HL-60/S4 treated with retinoic acid at 250 ng/mL for 4 days and 3 days (cell line): ENCODE data around the gene GPR17.

Experiments
- in situ Hi-C: fragments of 300-500 bp; cut with MboI; formaldehyde crosslinking; loops from 2 replicates; pipeline ENCODE4 v1.7.0; 2022; ENCODE audit warnings: low sequenced_read_pairs

The GPR17 gene

GRCh38 chr2:127614246-127614645 is 31.7 kb upstream of the GPR17 start:
- in situ Hi-C loops: no loop called here

- in situ Hi-C loops: no loop called here
These were observed 31.2 kb upstream of the GPR17 start for GRCh38 chr2:127614731-127615130.

GRCh38 chr2:127615511-127616166 is 30.3 kb upstream of the GPR17 start:
- in situ Hi-C loops: no loop called here

DNA sequence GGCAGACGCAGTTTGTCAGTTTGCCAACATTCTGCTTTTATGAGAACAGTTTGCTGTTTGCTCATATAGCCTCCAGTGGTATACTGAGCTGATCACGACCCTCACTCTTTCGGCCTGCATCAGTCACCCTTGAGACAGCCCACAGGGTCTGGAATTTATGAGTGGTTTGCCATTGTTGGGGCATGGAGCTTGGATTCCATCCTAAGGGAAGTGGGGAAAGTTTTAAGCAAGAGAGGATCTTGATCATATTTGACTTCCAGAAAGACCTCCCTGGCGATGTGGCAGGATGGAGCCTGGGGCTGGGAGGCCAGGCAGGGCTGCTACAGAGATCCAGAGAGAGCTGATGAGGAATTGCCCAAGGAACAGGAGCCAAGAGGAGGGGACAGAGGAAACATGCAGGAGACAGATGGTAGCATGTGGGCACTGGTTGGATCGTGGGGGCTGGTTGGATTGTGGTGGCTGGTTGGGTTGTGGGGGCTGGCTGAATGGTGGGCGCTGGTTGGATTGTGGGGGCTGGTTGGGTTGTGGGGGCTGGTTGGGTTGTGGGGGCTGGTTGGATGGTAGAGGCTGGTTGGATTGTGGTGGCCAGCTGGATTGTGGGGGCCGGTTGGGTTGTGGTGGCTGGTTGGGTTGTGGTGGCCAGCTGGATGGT is 27.3 kb upstream of the GPR17 start:
- in situ Hi-C loops: no loop called here

DNA sequence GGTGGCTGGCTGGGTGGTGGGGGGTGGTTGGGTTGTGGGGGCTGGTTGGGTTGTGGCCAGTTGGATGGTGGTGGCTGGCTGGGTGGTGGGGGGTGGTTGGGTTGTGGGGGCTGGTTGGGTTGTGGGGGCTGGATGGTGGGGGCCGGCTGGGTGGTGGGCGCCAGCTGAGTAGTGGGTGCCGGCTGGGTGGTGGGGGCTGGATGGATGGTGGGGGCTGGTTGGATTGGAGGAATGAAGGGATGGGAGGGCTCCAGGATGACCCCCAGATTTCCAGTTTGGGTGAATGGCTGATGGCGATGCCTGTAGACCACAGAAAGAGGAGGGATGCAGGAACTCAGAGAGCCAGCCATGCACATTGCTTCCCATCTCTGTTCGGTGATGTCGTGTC is 26.8 kb upstream of the GPR17 start:
- in situ Hi-C loops: no loop called here

DNA sequence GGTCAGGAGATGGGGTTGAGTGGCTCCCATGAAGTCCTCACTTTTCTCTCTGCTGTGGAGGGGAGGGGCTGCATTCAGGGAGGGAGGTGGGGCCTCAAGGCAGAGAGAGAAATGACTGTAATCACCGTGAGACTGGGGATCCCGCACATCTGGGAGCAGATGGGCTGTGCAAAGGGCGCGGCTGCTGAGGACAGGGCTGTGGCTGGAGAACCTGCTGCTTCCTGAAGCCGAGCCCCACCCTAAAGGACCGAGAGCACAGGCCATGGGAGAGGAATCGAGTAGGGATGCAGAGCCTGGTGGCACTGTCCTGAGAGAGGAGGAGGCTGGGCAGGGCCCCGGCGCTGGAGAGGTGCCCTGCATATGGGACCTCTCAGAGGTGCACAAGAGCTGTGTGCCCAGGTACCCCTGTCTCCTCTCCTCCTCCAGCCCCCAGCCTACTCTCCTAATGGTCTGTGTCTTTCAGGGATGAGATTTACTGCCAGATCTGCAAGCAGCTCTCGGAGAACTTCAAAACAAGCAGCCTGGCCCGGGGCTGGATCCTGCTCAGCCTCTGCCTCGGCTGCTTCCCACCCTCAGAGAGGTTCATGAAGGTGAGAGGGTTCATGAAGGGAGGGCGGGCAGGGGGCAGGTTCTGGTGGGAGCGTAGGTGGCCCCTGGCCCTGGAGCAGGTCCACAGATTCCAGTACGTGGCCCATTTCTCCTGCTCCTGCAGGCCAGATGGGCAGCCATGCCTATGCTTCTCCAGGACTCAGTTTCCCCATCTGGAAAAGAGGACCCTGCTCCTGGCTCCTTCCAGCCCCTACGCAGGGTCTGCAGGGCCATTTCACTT is 25.9 kb upstream of the GPR17 start:
- in situ Hi-C loops: no loop called here

- in situ Hi-C loops: no loop called here
These were observed 25.1 kb upstream of the GPR17 start for GRCh38 chr2:127620866-127621265.

DNA sequence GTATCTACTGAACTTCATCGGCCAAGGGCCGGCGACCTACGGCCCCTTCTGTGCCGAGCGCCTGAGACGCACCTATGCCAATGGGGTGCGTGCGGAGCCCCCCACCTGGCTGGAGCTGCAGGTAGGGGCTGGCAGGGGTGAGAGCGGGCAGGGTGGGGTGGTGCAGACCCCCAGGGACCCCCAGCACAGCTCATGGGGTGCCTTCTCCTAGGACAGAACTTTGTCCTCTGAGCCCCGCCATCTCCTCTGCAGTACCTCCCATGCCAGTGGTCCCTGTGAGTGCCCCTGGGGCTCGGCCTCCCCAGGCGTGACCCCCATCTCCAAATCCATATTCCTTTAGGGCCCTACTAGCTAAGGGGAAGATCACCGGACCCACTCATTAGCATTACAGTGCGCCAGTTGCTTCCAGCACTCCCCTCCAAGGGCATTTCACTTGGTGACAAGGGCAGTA is 23.9 kb upstream of the GPR17 start:
- in situ Hi-C loops: no loop called here

DNA sequence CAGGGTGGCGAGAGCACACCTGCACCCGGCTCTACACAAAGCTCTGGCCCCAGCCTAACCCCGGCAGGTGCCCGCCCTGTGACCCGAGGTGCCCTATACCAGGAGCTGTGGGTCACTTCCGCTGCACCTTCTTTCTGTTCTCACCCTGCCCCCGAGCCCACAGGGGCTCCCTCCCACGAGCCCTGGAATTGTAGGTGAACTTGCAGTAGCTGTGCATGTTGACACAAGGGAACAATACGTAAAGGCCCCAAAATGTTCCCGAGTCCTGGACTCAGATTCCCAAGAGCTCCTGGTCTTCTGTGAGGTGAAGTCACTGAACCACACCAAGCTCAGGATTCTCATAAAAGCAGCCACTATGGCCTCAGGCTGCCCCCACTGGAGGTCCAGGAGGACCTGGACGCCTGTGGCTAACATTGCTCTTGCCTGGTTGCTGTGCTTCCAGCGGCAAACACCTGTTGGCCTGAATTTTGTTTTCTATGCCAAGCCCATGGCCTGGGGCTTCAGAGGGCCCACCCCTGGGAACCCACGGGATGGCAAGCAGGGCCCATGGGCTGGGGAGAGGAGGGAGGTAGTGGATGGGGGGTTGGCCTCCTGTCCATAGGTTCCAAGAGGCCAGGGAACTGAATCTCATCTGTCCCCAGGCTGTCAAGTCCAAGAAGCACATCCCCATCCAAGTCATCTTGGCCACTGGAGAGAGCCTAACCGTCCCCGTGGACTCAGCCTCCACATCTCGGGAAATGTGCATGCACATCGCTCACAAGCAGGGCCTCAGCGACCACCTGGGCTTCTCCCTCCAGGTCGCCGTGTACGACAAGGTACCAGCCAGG is 23.2 kb upstream of the GPR17 start:
- in situ Hi-C loops: no loop called here

- in situ Hi-C loops: no loop called here
These were observed 22.3 kb upstream of the GPR17 start for GRCh38 chr2:127623388-127624319.

- in situ Hi-C loops: no loop called here
These were observed 21.6 kb upstream of the GPR17 start for GRCh38 chr2:127624320-127624755.

- in situ Hi-C loops: no loop called here
These were observed 21.0 kb upstream of the GPR17 start for GRCh38 chr2:127624756-127625571.

- in situ Hi-C loops: no loop called here
These were observed 20.4 kb upstream of the GPR17 start for GRCh38 chr2:127625572-127625951.

- in situ Hi-C loops: no loop called here
These were observed 19.8 kb upstream of the GPR17 start for GRCh38 chr2:127626175-127626574.

- in situ Hi-C loops: no loop called here
These were observed 18.8 kb upstream of the GPR17 start for GRCh38 chr2:127626917-127627739.

DNA sequence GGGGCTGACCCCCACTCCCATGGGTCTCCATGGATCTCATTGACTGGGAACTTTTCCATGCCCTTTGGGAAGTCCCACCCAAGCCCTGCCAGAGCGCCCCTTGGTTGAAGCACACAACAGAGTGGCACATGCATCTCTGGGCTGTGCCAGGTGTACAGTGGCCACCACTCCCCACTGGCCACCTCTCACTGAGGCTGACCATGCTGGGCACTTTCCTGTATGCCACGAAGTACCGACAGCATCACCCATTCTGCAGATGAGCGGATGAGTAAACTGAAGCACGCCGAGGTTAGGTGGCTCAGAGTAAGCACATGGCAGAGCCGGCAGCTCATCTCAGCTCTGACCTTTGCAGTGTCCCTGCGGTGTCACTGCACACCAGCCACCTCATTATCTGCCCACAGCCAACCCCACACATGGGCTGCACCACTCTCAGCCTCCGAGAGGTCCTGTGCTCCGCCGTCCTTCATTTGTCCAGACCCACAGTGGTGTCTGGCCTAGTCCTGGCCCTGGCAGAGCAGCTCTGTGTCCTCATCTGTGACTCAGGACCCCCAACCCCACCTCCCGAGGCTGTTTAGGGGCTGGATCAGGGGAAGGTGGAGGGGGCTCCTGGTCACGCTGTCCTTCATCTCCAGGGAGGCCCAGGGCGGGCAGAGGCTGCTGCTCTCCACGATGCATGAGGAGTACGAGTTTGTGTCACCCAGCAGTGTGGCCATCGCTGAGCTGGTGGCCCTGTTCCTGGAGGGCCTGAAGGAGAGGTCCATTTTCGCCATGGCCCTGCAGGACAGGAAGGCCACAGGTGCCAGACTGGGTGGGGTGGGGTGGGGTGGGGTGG is 18.0 kb upstream of the GPR17 start:
- in situ Hi-C loops: no loop called here
